GM21717 (cell line): Measurements from ENCODE around the gene IFT74.

ENCODE experiments used
- ATAC-seq: cut with Tn5 transposase; IDR thresholded peaks from one replicate; pipeline ENCODE4 v1.9.1; 2021; ENCODE audit warnings: mild to moderate bottlenecking, moderate library complexity; ENCODE audit not compliant: unreplicated experiment

IFT74 gene

DNA sequence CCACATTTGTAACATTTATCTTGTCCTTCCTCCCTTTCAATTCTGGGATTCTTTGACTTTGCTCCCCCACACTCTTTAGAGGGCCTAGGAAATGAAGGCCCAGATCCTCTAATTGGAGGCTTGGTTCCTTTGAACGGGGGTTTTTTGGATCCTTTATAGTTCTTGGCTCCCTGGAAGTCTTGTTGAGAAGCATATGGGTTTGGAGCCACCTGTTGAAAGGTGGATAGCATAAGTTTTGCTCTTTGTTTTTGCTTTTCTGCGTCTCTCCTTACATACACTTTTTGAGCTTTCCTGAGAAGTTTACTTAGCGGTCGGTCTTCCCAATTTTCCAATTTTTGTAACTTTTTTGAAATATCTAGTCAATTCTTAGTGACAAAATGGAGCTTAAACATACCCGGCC is 17.8 kb downstream of the IFT74 start:
- ATAC-seq = no peak

DNA sequence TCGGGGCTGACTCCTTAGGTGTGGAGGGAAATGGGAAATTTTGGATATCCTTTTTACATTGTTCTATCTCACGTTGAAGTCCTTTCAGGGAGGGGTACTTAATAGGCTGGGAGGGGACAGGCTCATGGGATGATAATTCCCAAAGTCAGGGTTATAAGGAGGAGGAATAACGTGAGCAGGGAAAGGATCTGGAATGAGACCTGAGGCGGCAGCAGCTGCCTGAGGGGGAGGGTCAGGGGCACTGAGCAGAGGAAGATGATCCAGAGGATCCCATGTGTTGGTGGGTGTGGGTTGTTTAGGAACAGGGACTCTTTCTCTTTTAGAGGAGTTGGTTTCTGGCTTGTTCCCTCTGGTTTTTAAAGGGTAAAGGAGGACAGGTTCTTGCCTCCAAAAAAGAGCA is 18.7 kb downstream of the IFT74 start:
- no peak for ATAC-seq

DNA sequence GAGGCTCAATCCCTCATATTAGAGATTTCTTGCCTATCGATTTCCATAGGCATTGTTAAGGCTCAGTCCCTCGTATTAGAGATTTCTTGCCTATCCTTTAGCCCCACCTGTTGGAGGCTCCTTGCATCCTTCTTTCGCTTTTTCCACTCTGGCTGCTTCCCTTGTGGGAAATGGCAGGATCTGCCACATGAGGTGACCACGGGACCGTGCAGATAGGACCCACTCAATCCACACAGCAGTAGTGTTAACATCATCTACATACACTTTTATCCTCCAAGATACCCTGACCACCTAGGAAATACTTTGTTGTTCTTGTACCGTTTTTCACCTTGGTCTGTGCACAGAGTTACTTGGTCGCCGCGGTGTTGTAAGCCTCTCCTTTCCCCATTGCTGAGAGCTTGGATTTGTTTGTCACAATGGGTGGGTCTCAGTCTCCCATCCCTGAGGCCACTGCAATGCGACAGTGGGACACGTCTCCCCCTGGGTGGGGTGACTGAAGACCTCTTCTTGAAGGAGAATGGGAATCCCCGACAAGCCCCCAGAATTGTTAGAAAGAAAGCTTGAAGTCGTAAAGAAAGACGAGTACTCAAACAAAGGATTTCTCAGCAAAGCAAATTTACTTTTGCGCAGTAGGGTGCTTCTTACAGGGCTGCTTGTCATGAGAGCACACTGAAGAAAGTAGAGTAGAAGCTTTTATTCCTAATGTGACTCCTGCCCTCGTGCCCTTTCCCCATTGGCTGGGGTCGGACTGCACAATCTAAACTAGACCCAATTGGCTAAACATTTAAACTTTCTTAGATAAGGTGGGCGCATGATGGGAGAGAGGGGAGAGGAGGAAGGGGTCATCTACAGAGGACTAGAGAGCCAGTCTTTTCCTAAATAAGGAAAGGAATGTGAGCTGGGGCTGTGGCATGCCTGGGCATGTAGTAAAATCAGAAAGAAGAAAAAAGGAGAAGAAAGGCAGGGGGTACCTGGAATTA is 19.8 kb downstream of the IFT74 start:
- no peak for ATAC-seq

DNA sequence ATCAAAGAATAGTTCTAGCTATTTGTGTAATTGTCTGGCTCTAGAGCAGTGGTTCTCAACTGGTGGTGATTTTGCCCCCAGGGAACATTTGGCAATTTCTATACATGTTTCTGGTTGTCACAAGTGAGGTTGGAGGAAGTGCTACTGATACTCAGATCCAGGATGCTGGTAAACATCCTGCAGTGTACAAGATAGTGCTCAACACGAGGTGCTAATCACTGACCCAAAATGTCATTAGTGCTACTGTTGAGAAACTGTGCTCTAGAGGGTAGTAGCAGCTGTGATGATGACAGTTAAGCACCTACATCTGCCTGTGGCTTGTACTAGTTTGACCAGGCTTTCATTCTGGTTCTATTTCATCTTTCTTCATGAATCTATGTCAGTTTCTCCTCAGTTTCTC is 27.1 kb downstream of the IFT74 start:
- ATAC-seq = no peak

DNA sequence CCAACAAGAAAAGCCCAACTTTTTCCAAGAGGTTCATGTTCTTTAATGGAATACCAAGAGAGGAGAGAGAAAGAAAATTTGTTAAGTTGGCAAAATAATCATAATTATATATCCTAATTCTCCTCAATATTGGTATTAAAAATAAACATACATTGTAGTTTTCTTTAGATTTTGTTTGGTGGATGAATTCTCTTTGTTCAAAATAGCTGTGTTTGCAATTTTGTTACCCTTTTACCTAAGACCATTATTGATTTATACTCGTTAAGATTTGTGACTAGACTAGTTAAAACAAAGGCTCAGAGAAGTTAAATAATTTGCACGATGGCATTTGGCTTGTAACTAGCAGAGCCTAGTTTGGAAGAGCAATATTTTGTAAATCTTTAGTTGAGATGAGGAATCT is 39.6 kb downstream of the IFT74 start:
- ATAC-seq = no peak

DNA sequence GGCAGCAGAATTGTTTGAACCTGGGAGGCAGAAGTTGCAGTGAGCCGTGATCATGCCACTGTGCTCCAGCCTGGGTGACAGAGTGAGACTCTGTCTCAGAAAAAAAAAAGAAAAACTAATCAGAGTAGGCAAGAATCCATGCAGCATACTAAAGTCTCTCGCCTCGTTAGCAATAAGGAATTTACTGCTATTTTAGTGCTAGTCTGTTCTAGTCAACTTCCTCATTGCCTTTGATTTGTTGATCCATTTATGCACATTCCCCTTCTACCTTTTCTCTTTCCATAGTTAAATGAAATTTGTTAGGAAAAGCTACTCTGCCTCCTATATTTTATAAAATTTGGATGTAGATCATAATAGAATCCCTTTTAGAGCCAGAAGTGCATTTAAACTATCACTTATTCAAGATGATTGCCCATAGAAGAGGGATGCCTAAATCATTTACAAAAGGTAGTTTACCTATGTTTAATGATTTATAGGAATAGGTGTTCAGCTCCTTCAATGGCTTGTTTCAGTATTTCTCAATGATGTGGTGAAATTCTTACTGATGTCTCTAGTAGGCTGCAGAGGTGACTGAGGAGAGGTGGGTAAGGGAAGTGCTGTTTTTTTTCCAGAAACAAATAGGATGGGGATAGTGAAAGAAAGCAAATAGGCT is 47.3 kb downstream of the IFT74 start:
- no peak for ATAC-seq

DNA sequence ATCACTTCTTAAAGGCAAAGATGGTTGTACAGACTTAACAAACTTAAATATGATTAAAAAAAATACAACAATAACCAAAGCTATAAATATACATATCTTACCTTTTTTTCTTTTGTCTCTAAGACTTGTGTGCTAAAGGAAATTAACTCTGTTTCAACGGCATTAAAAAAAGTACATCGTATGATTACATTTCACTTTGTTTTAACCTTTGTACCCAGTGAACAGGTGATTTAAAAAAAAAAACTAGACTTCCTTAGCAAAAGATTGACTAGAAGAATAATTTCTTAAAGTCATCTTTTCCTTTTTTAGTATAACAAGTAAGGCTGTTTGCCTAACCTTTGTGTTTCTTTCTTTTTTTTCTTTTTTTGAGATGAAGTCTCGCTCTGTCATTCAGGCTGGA is 49.3 kb downstream of the IFT74 start, which contains the start of gene LRRC19:
Gene LRRC19 (minus strand): TSS at position 182 of the 400 bp plus-strand sequence. CDS start 5,978 bp downstream, outside the sequence.
- ATAC-seq = no peak

DNA sequence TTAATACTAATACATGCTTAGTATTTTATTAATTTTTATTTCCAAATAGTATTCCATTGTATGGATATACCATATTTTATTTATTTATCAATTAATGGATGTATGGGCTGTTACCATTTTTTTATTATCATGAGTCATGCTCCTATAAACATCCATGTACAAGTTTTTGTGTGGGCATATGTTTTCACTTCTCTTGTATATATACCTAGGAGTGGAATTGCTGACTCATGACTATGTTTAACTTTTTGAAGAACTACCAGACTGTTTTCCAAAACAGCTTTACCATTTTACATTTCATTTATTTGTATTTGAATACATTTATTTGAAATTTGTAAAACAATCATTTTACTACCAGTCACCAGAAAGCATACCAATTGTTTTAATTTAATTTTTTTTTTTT is 63.4 kb downstream of the IFT74 start:
- no peak for ATAC-seq

DNA sequence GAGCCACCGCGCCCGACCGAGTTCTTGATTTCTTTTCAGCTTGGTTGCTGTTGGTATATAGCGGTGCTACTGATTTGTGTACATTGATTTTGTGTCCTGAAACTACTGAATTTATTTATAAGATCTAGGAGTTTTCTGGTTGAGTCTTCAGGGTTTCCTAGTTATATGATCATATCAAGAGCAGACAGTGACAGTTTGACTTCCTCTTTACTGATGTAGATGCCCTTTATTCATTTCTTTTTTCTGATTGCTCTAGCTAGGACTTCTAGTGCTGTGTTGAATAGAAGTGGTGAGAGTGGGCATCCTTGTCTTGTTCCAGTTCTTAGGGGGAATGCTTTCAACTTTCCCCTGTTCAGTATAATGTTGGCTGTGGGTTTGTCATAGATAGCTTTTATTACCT is 66.7 kb downstream of the IFT74 start:
- ATAC-seq = no peak

DNA sequence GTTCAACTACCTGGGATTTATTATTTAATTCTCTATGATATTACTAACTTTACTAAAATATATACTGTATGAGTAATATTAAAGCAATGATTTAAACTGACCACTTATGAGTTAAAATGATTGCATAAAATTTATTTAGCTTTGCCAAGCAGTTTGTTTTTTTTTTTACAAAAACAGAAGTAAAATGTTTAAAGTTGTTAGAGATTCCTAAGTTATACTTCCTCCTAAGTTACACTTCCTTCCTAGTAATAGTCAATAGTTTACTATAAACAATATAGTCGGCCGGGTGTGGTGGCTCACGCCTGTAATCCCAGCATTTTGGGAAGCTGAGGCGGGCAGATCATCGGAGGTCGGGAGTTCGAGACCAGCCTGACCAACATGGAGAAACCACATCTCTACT is 73.0 kb downstream of the IFT74 start:
- no peak for ATAC-seq

DNA sequence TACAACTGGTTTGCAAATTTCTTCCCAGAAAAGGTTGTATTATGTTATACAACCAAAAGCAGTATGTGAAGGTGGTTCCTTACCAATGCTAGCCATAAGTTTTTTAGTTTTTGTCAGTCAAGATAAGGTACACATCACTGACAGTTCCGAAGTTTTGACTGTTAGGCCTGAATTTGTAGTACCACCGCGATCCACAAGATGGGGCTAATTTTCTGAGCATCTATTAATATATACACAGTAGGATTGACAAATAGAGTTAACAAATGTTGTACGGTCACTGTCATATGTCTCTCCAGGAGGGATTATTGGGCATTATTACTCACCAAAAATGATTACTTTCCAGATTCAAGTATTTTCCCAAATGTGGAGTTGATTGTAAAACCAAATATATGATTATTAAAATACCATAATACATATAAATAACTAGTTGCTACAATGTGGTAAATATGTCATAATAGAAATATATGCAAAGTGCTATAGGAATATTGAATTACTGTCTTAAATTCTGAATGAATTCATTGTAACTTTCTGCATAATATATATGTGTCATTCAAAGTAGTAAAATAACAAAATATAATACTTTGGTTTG is 77.7 kb downstream of the IFT74 start:
- peak; percentile 74 for ATAC-seq

DNA sequence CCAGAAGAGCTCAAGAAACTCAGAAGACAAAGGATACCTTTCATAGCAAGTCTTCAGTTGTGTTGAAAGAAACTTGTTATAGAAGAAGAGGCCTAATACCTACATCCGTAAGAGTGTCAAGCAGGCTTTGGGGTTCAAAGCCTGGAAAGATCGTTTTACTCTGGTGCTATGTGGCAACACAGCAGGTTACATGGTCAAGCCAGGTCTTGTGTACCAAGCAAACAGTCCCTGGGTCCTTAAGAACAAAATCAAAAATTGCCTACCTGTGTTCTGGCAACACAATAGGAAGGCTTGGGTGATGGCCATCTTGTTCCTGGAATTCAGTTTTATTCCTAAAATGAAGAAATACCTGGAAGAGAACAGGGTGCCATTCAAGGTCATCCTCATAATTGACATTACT is 81.3 kb downstream of the IFT74 start:
- no peak for ATAC-seq

DNA sequence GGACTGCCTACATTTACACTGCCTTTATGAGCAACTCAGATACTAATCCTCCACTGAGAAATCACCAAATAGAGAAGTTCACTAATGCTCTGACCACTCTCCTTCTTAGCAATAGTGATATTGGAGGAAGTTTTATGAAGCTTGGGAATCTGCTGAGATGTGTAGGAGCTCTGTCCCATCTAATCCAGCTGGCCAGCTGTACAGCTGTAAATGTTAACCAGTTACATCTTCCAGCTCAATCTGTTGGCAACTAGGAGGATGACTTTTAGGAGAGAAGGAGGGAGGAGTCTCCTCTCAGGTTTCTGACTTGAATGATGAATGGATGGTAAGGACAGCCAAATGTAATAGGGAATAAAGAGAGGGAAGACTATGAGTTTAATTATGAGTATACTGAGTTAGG is 85.5 kb downstream of the IFT74 start:
- no peak for ATAC-seq

DNA sequence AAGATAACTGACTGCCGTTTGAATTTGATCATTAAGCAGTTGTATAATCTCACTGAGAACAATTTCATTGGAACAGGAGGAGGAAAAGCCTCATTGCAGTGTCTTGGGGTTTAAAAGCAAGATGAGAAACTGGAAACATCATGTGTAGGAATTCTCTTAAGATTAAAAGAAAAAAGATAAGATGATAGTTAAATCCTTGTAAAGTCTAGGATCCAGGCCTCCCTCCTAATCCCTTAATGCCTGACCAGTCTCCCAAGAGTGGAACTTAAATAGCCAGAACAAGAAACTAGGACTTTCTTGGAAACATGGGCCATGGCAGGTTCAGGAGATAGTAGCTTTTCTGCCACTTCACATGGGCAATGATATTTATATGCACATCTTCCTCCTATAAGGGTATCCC is 86.3 kb downstream of the IFT74 start:
- ATAC-seq = no peak

DNA sequence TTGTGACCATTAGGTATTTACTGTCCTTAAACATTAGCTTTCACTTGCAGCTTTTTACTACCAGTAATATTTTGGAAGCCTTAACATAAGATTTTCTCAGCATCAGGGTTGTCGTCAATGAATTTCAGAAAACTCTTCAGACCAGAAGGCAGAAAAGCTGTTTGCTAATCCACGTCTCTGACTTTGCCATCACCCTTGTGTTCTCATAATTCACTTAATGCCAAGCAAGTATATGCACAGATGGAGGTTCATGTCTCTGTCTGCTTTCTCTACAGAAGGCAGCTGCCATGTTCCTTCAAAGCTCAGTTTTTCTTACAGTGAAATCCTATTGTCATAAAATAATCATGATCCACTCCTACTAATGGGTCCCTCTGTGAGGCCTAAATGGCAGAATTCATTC is 87.0 kb downstream of the IFT74 start:
- ATAC-seq = no peak

DNA sequence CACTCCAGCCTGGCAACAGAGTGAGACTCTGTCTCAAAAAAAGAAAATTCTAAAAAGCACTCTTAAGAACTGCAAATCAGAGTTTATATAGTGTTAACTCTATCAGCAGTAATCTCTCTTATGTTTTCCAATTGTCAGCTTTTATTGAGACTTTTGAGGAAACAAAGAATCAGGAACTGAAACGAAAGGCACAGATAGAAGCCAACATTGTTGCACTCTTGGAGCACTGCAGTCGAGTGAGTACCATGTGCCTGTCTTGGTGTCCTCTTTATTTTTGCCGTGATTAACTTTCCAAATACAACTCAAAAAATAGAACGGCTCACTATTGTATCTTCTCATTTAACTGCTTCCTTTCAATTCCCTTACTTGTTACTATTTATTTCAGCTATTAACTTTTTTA is 90.9 kb downstream of the IFT74 start:
- ATAC-seq = no peak

DNA sequence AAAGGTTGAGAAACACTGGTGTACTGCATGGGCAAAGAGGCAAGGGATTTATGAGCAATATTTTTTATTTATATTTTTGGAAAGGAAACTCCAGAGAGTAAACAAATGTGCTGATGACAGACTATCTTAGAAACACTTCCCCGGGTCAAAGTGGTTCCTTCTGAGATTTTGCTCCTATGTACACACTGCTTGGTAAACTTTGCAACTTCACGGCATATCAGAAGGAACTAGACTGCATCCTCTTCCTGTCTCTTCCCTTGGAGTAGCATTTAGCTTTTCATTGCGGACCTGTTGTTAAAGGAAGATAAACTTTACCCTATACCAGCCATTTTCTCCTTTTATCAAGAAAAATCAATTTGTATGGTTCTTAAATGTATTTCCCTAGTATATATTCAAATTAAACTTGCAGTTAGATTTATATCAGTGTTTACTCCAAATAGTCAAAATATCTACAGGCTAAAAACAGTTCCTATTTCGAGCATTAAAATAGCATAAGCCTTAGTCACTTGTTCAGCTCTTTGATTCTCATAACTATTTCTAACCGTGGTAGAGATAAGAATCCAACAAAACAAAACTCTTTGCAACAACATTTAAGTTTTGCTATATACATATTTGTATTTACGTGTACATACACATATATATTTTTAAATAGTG is 97.3 kb downstream of the IFT74 start:
- no peak for ATAC-seq

DNA sequence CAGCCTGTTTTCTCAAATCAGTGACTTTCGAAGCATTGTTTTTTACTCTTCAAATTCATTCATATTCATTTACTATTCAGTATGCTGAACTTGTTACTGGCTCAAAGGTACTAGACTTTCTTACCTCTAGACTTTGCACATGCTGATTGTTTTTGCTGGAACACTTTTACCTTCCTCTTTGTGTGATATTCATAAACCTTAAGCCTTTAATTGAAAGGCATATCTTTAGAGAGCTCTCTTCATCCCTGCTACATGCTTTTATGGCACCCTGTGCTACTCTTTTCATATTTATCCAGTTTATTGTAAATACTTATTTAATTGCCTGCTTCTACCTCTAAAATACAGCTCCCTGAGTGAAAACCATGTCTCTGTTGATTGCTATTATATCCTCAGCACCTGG is 97.9 kb downstream of the IFT74 start:
- no peak for ATAC-seq

DNA sequence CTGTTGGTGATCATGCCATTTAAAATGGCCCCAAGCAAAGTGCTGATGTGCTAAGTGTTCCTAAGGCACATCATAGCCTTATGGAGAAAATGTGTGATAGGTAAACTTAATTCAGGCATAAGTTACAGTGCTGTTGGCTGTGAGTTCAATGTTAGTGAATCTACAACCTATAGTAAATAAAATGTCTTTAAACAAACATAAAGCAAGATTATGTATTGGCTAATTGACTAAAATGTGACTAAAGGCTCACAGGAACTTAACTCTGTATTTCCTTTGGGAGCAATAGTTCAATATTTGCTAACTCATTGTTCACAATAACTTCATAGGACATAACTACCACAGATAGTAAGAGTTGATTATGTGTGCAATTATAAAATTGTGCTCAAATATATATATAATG is 98.6 kb downstream of the IFT74 start:
- no peak for ATAC-seq

DNA sequence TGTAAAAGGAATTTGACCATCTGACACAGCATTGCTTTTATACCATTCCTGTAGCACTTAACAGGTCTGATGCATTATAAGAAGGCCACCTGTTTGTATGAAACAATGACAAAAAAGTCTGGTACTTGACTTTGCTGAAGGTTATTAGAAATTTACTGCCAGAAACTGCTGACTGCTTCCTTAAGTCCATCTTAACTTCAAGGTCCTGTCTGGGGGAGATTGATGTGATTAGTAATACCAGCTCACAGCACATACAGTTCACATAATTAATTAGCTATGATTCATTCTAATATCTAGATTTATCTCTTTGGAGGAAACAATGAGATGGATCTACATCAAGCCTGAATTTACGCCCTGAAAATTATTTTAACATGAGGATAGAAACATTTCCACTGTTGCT is 103.2 kb downstream of the IFT74 start:
- ATAC-seq = no peak

DNA sequence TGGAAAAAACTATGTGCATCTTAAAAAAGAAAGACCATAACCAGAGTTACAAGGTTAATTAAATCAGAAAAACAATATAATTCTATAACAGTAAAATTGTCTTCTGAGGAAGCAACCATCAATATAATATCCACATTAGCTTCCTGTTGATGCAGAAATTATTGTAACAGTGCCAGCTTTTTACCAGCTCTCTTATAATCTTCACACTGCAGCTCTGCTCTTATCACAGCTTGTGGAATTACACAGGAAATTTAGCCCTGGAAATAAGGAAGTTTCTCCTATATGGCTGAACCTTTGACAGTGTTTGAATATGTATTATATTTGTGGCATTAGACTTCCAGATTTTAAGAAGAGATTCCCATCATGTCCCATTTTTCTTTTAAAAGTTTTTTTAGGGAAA is 103.7 kb downstream of the IFT74 start:
- no peak for ATAC-seq
